HG02852 (cell line): ENCODE measurements around the gene STAB1.
"Not testable (repeated sequence)": the region's sequence is repeated elsewhere in the genome, so short reads cannot be mapped to it uniquely, and the experiment has no call there.

Experiments
- ATAC-seq: cut with Tn5 transposase; IDR thresholded peaks from one replicate; pipeline ENCODE4 v1.9.1; 2021; ENCODE audit warnings: mild to moderate bottlenecking, moderate library complexity; ENCODE audit not compliant: unreplicated experiment

STAB1 gene

GRCh38 chr3:52521881-52522650 lies 26.9 kb downstream of the STAB1 start:
- ATAC-seq, result no peak

- no peak for ATAC-seq
Measured at GRCh38 chr3:52522651-52523251, 27.6 kb downstream of the STAB1 start.

GRCh38 chr3:52523386-52524257 lies 28.5 kb downstream of the STAB1 start:
- ATAC-seq, result no peak

- ATAC-seq, result no peak
Measured at GRCh38 chr3:52524258-52524751, 29.2 kb downstream of the STAB1 start.

GRCh38 chr3:52524752-52525679 lies 29.9 kb downstream of the STAB1 start:
- no peak for ATAC-seq

- ATAC-seq, result no peak
Measured at GRCh38 chr3:52525680-52526561, 30.8 kb downstream of the STAB1 start.

- not testable (repeated sequence) for ATAC-seq
Measured at GRCh38 chr3:52526671-52527038, 31.5 kb downstream of the STAB1 start.

GRCh38 chr3:52527039-52527731 lies 32.0 kb downstream of the STAB1 start:
- no peak for ATAC-seq

GRCh38 chr3:52527732-52528585 lies 32.8 kb downstream of the STAB1 start:
- ATAC-seq, result no peak

GRCh38 chr3:52528586-52529375 lies 33.6 kb downstream of the STAB1 start:
- ATAC-seq, result no peak

GRCh38 chr3:52529376-52530333 lies 34.5 kb downstream of the STAB1 start:
- no peak for ATAC-seq

GRCh38 chr3:52530918-52531826 lies 36.0 kb downstream of the STAB1 start:
- no peak for ATAC-seq

- no peak for ATAC-seq
Measured at GRCh38 chr3:52531860-52532516, 36.9 kb downstream of the STAB1 start.

- no peak for ATAC-seq
Measured at GRCh38 chr3:52532517-52532837, 37.3 kb downstream of the STAB1 start.
